GM21825 (cell line): ENCODE measurements around the gene ADAMTS5.

ENCODE experiments used
- ATAC-seq: cut with Tn5 transposase; IDR thresholded peaks from one replicate; pipeline ENCODE4 v1.9.1; 2021; ENCODE audit warnings: mild to moderate bottlenecking, moderate library complexity; ENCODE audit not compliant: unreplicated experiment

ADAMTS5 gene

DNA sequence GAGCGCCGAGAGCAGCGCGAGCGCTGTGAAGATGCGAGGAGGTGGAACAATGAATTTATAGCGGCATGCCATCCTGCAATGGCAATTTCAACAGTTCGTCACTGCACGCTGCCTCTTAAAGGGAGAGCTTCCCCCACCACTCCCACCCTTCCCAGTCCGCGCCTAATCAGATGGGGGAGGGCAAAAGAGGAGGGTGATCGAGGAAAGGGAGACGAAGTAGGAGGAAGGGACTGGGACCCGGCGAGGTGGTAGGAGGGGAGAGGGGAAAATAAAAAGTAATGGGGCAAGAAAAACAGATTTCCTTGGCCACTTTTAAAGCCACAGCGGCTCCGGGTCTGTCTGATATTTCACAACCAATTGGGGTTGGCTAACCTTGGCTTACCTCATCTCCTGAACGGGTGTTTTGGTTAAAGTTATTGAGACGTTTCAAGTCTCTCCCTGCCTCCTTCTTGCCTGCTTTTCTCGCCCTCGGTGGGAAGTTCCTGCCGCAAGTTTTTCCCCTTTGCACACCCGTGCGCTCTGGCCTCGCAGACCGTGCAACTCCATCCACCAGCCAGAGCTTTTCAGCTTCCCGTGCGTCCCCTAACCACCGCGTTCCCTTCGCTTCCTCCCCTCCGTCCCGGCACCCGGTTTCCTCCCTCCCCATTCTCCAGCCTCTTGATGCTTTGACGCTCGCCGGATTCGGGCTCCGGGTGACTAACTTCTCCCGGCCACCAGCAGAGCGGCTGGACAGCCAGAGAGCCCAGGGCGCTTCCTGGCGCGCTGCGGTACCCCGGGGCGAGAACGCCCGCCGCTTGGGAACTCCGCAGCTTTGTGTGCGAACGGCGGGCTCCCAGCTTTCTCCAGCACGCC, at the start of gene ADAMTS5:
ADAMTS5 (minus strand) TSS at position 27 of the 852 bp plus-strand sequence. CDS start 697 bp downstream, outside the sequence.
- ATAC-seq: no peak

DNA sequence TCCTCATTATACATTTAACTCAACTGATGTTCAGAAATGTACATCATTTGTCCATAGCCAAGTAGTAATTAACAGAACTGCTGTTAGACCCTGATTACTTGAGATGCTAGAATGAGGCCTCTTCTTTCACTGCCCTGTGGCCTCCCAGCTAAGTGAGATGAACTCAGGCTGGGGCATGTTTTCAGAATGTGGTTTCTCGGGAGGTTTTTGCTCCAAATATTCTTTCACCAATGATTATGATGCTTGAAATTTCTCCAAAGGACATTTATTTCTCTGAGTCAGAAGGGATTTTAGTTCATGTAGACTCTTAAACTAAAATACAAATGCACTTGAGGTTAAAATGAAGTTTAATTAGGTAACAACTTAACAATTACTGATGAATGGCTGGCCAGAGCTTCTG, 34.6 kb upstream of the ADAMTS5 start:
- no peak for ATAC-seq

DNA sequence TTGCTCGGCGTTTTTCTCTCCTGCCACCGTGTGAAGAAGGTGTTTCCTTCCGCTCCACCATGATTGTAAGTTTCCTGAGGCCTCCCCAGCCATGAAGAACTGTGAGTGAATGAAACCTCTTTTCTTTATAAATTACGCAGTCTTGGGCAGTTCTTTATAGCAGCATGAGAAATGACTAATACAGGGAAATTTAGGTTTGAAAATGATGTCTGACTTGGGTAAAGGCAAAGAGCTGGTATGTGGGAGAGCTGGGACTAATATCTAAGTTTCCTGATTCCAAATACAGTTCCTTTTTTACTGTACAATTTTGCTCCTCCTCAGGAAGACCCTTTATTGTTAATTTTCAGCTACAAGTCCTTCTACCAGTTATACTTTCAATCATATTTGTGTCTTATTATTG, 16.7 kb upstream of the ADAMTS5 start:
- no peak for ATAC-seq

DNA sequence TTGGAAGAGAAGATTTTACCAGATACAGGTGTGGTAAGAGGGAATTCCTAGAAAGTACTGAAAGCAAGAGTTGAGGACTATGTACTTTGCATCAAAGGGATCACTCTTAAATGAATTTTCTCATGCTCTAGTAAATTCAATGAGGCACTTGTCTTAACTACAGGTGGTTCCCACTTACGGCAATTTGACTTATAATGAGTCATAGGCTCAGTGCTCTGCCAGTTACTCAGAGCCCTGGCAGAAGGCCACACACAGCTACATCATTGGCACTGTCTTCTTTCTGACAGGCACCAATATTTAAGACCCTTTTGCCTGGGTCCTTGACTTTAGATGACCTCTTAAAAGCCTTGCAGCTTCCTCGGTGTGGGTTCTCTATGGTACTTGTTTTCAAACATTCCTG, 15.9 kb upstream of the ADAMTS5 start:
- no peak for ATAC-seq

DNA sequence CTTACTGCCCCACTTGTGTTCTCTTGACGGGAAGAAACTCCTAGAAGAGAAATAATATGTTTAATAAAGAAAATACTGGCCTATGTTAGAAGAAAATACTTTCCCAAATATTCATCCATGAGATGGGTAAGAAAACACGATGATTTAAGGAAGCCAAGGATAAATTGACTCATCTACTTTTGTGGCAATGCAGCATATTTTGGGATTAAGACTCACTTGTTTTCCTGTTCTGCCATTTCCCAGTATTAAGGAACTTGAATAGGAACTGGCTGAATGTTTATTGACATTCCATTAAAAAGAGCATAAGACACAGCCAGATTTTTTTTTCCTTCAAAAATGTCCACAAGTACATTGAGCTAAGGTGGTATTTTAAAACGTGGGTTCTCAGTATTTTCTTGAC, 10.9 kb upstream of the ADAMTS5 start:
- ATAC-seq: no peak

DNA sequence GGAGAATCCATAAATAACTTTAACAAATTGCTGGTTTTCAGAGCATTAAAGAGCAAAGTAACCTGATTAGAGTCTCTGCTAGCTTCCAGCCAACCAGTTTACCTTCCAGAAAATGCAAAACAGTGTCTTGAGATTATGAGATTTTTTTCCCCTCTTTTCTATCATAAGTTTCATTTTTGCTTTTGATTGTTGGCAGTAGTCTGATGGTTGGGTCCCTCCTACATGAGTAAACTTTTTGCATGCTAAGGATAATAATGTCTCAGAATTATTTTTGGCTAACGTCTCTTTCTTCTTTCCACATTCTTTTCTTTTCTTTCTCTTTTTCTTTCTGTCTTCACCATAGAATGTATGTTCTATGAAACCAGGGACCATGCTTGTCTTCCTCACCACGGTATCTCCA, 6.3 kb upstream of the ADAMTS5 start:
- no peak for ATAC-seq

DNA sequence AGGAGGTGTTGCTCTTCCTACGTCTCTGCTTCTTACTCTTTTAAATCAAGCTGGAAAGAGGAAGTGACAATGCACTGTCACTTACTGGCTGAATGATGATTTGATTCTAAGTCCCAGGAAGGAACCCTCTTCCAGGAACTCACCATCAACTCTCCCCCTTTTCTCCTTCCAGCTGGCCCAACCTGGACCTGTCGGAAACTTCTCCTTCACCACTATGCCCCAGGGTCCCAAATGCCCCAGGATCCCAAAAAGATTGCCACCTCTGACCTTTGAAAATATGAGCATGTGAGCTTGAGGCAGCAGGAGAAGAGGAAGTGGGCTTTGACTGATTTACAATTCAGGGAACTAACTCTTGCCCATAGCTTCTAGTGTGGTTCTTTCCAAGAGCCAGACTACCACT, 5.3 kb upstream of the ADAMTS5 start:
- no peak for ATAC-seq

DNA sequence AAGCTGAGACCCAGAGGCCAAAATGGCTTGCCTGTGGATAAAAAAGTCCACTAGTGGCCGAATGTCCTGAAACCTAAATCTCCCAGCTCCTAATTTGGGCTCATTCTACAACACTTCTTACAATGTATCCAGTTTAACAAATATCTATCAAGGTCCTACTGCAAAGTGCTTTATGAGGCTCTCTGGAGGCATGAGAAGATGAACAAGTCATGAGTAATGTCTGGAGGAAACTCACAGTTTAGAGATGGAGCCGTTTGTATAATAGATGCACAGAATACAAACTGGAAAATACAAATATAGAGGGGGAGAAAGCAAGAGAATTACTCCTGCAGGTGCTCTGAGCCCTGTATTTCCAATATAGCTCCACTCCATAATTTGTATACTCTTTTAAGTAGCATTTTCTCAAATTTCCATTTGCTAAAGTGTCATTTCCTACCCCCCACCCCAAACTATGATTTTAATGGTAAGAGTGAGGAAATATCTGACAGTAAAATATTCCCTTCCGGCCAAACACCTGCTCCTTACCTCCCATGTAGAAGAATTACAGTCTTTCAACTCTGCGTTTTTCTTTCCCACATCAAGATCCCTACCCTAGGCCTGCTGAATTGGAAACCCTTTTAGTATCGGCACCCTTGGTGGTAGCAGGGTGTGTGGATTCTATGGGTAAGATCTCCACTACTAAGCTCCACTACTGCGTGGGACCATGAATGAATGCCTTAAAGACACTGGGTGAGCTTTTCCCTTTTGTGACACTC, 3.3 kb upstream of the ADAMTS5 start:
- no peak for ATAC-seq

DNA sequence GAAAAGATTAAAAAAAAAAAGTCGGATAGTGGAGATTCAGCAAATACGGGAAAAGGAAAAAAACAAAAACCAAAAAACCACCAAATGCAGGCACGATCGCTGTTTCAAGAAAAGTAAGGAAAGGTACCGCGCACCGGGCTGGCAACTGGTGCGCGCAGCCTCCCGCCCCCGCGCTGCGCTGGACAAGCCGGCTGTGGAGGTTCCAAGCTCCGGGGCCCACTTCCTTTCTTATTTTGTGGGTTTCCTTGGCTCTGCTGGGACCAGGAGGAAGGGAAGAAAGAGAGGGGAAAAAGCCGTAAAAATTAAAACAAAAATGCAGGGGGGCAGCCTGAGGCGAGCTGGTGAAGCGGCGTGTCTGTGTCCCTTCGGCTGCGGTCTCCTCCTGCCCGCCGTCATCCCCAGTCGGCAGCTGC, 233 bp downstream of the ADAMTS5 start:
- ATAC-seq: no peak

DNA sequence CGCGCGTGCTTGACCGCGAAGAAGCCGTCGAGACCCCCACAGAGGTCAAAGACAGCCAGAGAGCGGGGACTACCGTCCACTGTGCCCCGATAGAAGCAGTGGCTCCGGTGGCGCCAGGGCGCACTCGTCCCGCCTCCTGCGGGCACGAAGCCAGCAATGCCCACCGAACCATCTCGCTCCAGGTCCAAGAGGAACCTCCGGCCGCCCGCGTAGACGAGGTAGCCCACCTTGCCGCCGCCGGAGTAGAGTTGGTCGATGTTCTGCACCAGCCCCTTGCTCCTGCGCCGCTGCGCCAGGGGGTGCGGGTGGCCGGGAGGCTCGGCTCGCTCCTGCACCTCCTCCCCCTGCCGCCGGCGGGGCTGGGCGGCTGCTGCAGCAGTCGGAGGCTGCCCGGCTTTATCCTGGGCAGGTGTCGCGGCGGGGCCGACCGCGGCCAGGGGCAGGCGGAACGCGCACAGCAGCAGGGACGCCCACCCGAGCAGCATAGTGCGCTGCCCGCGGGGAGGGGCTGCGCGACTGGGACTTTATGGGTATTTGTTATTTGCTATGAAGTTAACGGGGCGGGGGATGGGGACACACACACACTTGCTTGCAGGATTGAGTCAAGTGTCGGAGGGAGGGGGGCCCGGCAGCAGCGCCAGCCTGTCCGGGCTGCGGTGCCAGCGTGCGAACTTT, 844 bp downstream of the ADAMTS5 start:
- no peak for ATAC-seq

DNA sequence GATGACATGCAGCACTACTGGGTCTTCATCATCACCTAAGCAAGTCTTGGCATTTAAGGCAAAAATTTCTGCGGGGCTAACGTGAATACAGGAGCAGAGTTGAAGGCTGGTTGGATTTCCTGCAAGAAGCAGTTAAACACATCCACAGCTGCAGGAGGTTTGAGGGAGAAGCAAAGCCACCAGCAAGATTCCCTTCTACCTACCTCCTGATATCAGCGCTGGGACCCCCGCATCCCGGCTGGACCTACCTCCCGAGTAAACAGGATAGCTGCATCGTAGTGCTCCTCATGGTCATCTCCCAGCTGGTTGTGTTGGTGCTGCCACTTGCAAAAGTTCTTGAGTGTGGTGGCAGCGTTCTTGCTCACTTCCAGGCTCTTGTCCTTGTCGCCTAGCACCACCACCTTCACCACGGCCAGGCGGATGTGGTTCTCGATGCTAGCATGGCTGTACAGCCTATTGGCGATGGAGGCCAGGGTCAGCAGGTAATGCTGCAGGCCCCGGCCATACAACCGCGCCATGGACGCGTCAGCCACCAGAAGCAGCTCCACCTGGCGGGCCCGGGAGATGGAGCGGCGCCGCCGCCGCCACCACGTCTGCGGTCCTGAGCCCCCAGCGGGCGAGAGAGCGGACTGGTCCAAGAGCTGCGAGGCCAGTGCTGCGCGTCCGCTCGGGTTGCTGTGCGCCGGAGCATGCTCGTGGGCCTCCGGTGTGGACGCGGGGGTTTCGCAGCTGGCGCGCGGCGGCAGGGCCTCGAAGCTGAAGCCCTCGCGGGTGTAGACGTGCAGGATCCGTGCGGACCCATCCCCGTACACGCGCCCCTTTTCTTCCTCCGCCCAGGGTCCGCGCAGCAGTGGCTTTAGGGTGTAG, 1.6 kb downstream of the ADAMTS5 start:
- no peak for ATAC-seq

DNA sequence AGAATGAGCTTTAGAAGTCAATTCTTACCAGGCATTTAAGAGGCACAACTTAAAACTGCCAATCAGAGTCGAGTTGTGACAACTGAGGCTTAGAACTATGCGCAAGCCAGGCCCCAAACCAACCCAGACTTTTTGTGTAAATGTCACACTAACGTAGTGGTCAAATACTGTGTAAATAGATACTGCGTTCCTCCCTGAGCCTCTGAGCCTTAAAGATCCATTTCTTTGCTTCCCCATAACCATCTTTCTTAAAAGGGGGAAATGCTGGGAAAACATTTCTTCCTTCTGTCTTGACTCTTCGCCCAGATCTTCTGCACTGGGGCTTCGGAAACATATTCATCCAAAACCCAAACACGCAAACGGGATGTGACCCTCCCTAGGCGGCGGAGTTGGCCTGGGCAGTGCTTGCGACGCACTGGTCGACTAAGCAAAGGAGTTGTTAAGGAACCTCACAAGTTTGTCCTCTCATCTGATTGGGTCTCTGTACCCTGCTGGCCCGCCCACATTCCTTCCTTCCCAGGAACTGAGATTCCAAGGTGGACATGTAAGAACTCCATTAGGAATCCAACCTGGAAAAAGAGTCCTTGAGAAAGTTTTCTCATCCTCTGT, 2.6 kb downstream of the ADAMTS5 start:
- ATAC-seq: no peak

DNA sequence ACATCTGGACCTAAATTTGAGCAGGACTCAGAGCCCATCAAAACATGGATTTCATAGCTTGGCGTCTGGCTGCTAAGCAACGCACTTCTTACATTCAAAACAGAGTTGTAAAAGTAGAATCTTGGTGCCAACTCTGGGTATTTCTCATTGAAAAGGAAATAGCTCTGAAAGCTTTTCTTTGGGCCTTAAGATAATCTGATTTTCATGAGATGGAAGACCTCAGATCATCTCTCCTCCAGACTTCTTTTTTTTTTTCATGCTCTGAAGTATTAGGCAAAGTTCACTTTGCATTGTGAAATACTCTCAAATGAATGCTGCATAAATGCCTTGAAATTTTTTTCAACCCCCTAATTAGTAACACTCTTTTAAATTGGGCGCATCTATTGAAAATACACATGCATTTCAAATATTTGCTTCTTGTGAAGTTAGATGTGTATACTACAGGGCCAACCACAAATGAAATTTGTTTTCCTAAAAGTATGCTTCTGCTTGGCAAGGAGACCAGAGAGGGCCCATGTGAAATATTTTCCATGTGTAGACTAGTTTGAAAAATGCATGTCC, 4.2 kb downstream of the ADAMTS5 start:
- ATAC-seq: no peak

DNA sequence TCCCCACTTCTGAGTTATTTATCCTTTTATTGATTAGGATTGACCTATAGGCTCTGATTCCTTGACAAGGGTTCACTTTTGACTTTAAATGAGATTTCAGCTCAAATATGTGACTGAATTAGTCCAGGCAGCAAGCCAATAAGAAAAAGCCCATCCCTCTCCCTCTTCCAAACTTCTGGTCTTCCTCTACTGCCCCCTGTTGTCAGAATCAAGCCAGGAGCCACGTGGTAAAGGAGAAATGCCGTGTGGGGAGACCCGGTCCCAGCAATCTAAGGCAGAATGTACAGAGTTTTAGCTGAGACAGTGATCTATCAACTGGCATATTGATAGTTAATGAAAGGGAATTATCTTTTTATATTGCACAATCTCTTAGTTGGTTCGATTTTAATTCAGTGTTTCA, 5.2 kb downstream of the ADAMTS5 start:
- ATAC-seq: no peak

DNA sequence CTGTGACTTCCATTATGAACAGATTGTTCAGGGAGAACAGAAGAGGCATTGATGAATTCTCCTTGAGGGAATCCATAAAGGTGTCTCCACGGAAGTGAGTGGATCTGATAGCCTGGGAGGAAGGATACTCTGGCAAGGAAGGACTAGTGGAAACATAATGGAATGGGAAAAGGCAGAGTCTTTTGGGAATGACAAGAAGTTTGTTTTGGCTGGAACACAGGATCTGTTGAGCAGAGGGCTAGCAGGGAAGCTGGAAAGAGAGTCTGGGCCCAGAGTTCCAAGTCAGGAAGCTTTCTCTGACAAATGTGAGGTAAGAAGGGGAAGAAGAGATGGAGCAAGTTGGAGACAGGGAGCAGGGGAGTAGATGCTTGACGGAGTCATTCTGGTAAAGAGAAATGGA, 8.1 kb downstream of the ADAMTS5 start:
- no peak for ATAC-seq

DNA sequence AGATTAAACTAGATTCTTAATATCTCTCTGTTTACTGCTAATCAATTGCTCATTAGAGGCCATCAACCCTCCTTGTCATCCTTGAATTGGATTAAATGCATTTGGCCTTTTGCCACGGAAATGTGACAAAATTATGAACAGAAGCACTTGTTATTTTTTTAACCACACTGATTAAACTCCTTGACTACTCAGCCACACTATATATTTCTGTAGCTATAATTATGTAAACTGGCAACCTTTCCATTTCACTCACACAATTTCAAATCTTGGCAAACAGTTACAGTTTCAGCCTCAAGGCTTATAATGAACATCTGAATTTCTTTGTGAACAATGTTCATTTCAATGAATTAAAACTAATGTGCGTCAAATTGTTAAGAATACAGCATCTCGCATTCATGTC, 10.1 kb downstream of the ADAMTS5 start:
- ATAC-seq: no peak

DNA sequence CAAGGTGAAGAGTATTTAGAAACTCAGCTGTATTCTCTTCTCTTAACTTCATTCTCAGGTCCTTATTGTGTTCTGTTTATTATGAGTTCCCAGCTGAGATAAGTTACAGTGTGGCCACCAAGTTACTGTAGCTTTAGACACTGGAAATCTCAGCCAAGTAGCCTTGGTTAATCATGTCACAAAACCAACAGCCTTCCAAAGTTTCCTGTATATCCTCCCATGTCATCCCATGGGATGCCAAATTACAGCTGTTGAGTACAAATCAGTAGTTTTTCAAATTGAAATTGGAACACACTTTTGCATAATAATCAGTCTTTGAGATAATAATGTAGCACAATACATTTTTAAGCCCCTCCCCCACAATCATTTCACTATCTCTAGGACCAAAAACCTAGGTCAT, 10.7 kb downstream of the ADAMTS5 start:
- ATAC-seq: no peak

DNA sequence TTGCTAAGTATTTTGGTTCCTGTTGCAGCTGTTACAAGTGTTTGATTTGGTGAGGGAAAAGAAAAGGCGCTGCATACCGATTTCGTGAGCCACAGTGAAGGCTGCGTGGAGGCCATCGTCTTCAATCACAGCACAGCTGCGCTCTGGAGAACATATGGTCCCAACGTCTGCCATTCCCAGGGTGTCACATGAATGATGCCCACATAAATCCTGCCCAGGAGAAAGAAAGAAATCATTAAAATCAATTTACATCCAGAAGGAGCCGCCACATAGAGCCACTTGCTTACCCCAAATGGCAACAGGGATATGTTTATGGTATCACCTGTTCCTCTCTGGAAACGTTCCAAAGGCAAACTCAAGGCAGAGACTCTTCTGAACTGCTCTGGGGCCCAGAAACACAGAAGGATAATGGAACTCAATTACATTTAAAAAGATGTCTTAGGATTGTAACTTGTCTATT, 12.2 kb downstream of the ADAMTS5 start:
- no peak for ATAC-seq

DNA sequence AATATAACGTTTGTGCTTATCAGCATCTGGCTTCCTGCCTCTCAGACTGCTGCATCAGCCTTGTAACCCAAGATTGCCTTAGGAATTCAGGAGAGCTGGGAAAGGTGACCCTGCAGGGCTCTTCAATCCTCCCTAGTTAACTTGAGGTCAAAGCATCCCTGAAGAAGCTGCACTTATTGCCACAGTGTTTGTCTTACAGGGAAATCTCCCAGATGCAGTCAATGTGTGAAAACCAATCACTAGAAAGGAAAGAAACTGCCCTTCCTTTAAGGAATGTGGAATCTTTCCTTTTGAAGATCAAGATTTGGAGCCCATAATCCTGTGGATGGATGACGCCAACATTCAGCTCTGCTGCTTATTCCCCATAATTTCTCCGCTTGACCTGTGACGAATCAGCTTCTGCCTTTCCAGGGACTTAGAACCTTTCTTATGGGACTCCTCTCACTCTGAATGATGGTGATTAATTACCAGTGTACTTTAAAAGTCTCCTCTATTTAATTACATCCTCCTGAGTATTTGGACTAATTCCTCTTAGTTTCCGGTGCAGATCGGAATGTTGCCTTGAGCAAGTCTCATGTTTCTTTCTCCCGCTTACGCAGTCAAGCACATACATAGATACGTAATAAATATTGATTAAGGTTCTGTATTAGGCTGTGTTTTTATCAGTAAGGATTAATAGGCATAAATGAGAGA, 14.4 kb downstream of the ADAMTS5 start:
- no peak for ATAC-seq
